HCT116 (cell line): Measurements from ENCODE around the gene SPTB. TPM values are rescaled to one million over a fixed set of nuclear protein-coding genes. Genes with fewer than 3 reads are reported as not detected.

Experiments used
- ATAC-seq: fragments of 200-7000 bp; cut with Tn5 transposase; 2 replicates; pipeline ENCODE4 v1.9.1; 2020; ENCODE audit warnings: mild to moderate bottlenecking, moderate library complexity
- BruUV-seq: library from RNA; stranded (reverse); fragments of 400-500 nt; replicated peaks from 2 replicates; lab custom pipeline; 2021; lab: Mats Ljungman, UMichigan
- CTCF ChIA-PET: fragments of 300-600 bp; sonication (Branson Sonifier 250); formaldehyde crosslinking; loops from one replicate; lab custom pipeline; 2021; ENCODE audit warnings: antibody characterized with exemption; lab: Charles Lee
- POLR2A ChIA-PET: fragments of 300-600, 350-600 bp; sonication (Branson Sonifier 250); formaldehyde crosslinking; loops from one replicate; lab custom pipeline; 2021; ENCODE audit warnings: antibody characterized with exemption; lab: Charles Lee
- RAD21 ChIA-PET, 2 experiments: fragments of 300-600 bp; sonication (Branson Sonifier 250); formaldehyde crosslinking; loops; one replicate each; lab custom pipeline; 2023; ENCODE audit warnings: low total read pairs in 2 of 2; ENCODE audit not compliant: uncharacterized antibody in 2 of 2, unreplicated experiment in 2 of 2, low non-redundant PET in 1 of 2; lab: Charles Lee
- DNase-seq: peaks from one replicate; pipeline ENCODE4 v3.0.0-alpha.2; 2010; ENCODE audit warnings: low read depth, low spot score
- H2AFZ ChIP-seq: fragments of 200-600 bp; shearing (Covaris generic), sonication (generic); 2 replicates; pipeline ENCODE4 v1.6.1; 2017; ENCODE audit warnings: low read depth, mixed run types, mixed read lengths, antibody characterized with exemption, low read length; ENCODE audit not compliant: poor library complexity, severe bottlenecking
- H3K27ac ChIP-seq: 2 replicates; pipeline ENCODE4 v1.5.1; 2012; ENCODE audit warnings: low read depth, low read length
- H3K27me3 ChIP-seq: fragments of 200-600 bp; sonication (generic); 2 replicates; pipeline ENCODE4 v1.6.1; 2016; ENCODE audit warnings: mixed run types, low read length, mixed read lengths; ENCODE audit not compliant: insufficient read depth
- H3K36me3 ChIP-seq, 2 experiments: fragments of 200-500 bp in 1 of 2; fragments of 200-600 bp in 1 of 2; sonication (Bioruptor generic) in 1 of 2; sonication (generic) in 1 of 2; 2 replicates each; pipeline versions ENCODE4 v1.5.1 to v1.6.1; 2014 to 2016; ENCODE audit warnings: low read length in 2 of 2, inconsistent platforms in 1 of 2, mixed read lengths in 1 of 2, mixed run types in 1 of 2; ENCODE audit not compliant: insufficient read depth in 2 of 2, control insufficient read depth in 1 of 2
- H3K4me1 ChIP-seq, 2 experiments: fragments of 200-600 bp in 1 of 2; sonication (generic) in 1 of 2; 2 replicates each; pipeline versions ENCODE4 v1.5.1 to v1.6.1; 2012 to 2017; ENCODE audit warnings: low read length in 2 of 2, inconsistent platforms in 1 of 2, mild to moderate bottlenecking in 1 of 2, mixed read lengths in 1 of 2, mixed run types in 1 of 2, moderate library complexity in 1 of 2; ENCODE audit not compliant: insufficient read depth in 2 of 2, control insufficient read depth in 1 of 2
- H3K4me2 ChIP-seq: fragments of 200-600 bp; sonication (generic); 2 replicates; pipeline ENCODE4 v1.6.1; 2017; ENCODE audit warnings: mixed run types, low read length, mixed read lengths
- H3K4me3 ChIP-seq, 2 experiments: fragments of 200-600 bp in 1 of 2; sonication (generic) in 1 of 2; replicated peaks in 1 of 2; 2 replicates each; pipeline ENCODE4 v1.5.1; 2011 to 2016; ENCODE audit warnings: low read length in 2 of 2, control low read depth in 1 of 2, low read depth in 1 of 2, mild to moderate bottlenecking in 1 of 2, mixed read lengths in 1 of 2, mixed run types in 1 of 2
- H3K79me2 ChIP-seq: fragments of 200-600 bp; sonication (generic); 2 replicates; pipeline ENCODE4 v1.6.1; 2017; ENCODE audit warnings: mild to moderate bottlenecking, mixed run types, low read length, moderate library complexity, mixed read lengths; ENCODE audit not compliant: insufficient read depth
- H3K9ac ChIP-seq: fragments of 200-600 bp; sonication (generic); 2 replicates; pipeline ENCODE4 v1.6.1; 2016; ENCODE audit warnings: low read length, mixed read lengths
- H3K9me2 ChIP-seq: fragments of 200-600 bp; sonication (generic), shearing (Covaris generic); 2 replicates; pipeline ENCODE4 v1.6.1; 2017; ENCODE audit warnings: mixed run types, mild to moderate bottlenecking, moderate library complexity; ENCODE audit not compliant: insufficient read depth
- H3K9me3 ChIP-seq, 2 experiments: fragments of 200-500 bp in 1 of 2; fragments of 200-600 bp in 1 of 2; sonication (Bioruptor generic) in 1 of 2; sonication (generic) in 1 of 2; 2 replicates each; pipeline ENCODE4 v1.6.1; 2014 to 2017; ENCODE audit warnings: low read length in 2 of 2, mixed read lengths in 2 of 2, inconsistent platforms in 1 of 2, low read depth in 1 of 2, mild to moderate bottlenecking in 1 of 2, mixed run types in 1 of 2, moderate library complexity in 1 of 2; ENCODE audit not compliant: control insufficient read depth in 1 of 2, insufficient read depth in 1 of 2
- H4K20me1 ChIP-seq: fragments of 200-600 bp; sonication (generic), shearing (Covaris generic); 2 replicates; pipeline ENCODE4 v1.6.1; 2017; ENCODE audit warnings: mixed run types, mild to moderate bottlenecking, moderate library complexity; ENCODE audit not compliant: insufficient read depth
- CTCF ChIP-seq, 3 experiments: fragments of 200-600 bp in 1 of 3; sonication (generic) in 1 of 3; IDR thresholded peaks in 2 of 3; conservative IDR thresholded peaks in 1 of 3; 2 replicates each; pipeline ENCODE4 v1.5.1; 2012 to 2017; ENCODE audit warnings: low read depth in 2 of 3, low read length in 2 of 3, antibody characterized with exemption in 1 of 3, borderline replicate concordance in 1 of 3, control low read depth in 1 of 3, mild to moderate bottlenecking in 1 of 3, mixed read lengths in 1 of 3, mixed run types in 1 of 3, moderate library complexity in 1 of 3; ENCODE audit not compliant: insufficient read depth in 1 of 3
- RAD21 ChIP-seq: IDR thresholded peaks from 2 replicates; pipeline ENCODE4 v1.6.1; 2012; ENCODE audit warnings: low read depth, mild to moderate bottlenecking
- REST ChIP-seq: IDR thresholded peaks from 2 replicates; pipeline ENCODE4 v1.6.1; 2012; ENCODE audit warnings: low read depth
- intact Hi-C: fragments of 100-400 bp; cut with micrococcal nuclease; formaldehyde crosslinking; loops from 2 replicates; pipeline ENCODE4 v1.10.0; 2022
- total RNA-seq: library from RNA; stranded (reverse); gene quantifications from one replicate; pipeline ENCODE4 v1.2.1, GENCODE V29; 2021; ENCODE audit not compliant: unreplicated experiment

SPTB gene
- total RNA-seq, 1 experiment from 2014 or later, result 4.2 TPM

GRCh38 chr14:64912261-64912660, 32.6 kb upstream of the SPTB start:
- Histone ChIP-seq H3K9me3 (no peaks in the 10 kb centered on the region), H3K4me3 (no peak overlapping the region), H3K9me2 (no peaks in the 10 kb centered on the region), H3K79me2 (peaks cover 30% of the 10 kb centered on the region), H3K27ac (no peak overlapping the region), H2AFZ (peak overlapping the region; percentile 7), H4K20me1 (no peaks in the 10 kb centered on the region), H3K4me2 (no peak overlapping the region), H3K27me3 (no peaks in the 10 kb centered on the region), H3K9ac (no peak overlapping the region), H3K36me3 (no peaks in the 10 kb centered on the region), H3K4me1 (peaks cover 8 to 16% of the 10 kb centered on the region in 2 experiments; a peak in 3 of 4 replicates)
- POLR2A ChIA-PET, result no interaction called here
- no peak for DNase-seq
- intact Hi-C loops, result loop anchor here (5.0 kb wide), 2 partner anchors 110 to 240 kb away; no protein-coding TSS in a partner anchor
- RAD21 ChIA-PET, result no interaction called here
- no TSS peak for BruUV-seq
- no peak for ATAC-seq
- TF ChIP-seq REST, result no peak
- CTCF ChIA-PET, result interaction anchor here (0.6 kb wide), 1 partner anchor 33 kb away, joined by 3 read pairs; the partner anchor contains the start of gene SPTB

GRCh38 chr14:64910847-64911495, 31.3 kb upstream of the SPTB start:
- H4K20me1 ChIP-seq, result no peaks in the 10 kb centered on the region
- intact Hi-C loops, result loop anchor here (5.0 kb wide), 2 partner anchors 109 to 239 kb away; no protein-coding TSS in a partner anchor
- H3K9ac ChIP-seq, result no peak overlapping the region
- no peaks in the 10 kb centered on the region for H3K27me3 ChIP-seq
- H3K27ac ChIP-seq, result no peak overlapping the region
- no peaks in the 10 kb centered on the region for H3K9me3 ChIP-seq
- peaks cover 8 to 16% of the 10 kb centered on the region in 2 experiments; a peak in 3 of 4 replicates for H3K4me1 ChIP-seq
- H3K36me3 ChIP-seq, result no peaks in the 10 kb centered on the region
- peaks cover 17% of the 10 kb centered on the region for H3K79me2 ChIP-seq
- peak overlapping the region; percentile 91 for H2AFZ ChIP-seq
- BruUV-seq, result no TSS peak
- ChIA-PET POLR2A (interaction anchor here (1.0 kb wide), 1 partner anchor 87 kb away, joined by 3 read pairs; no protein-coding TSS in a partner anchor), RAD21 (interaction anchor here in 1 of 2 experiments (1.2 to 1.6 kb wide), 2 partner anchors 19 to 87 kb away, joined by 3 to 6 read pairs; no protein-coding TSS in a partner anchor), CTCF (interaction anchor here (0.8 to 2.7 kb wide), 23 partner anchors 10 to 607 kb away, joined by 3 to 23 read pairs (median 5); partner anchors contain the start of genes FNTB and SPTB)
- DNase-seq (peak; percentile 39), ATAC-seq (0 out of 2 replicates have a peak, but pooled peaks have one; percentile 21)
- H3K4me3 ChIP-seq, result no peak overlapping the region
- H3K4me2 ChIP-seq, result peak overlapping the region; percentile 29; the same call in 1 of the 2 replicates
- TF ChIP-seq RAD21, result peak; percentile 65
- no peak for TF ChIP-seq REST
- peak; percentile 63 to 81 (median 65) for TF ChIP-seq CTCF (IDR thresholded peaks at IDR 0.05 in 2 of 3, conservative IDR thresholded peaks at IDR 0.05 in 1 of 3; ENCODE audit: borderline replicate concordance in 1 of 3, insufficient read depth in 1 of 3, low read depth in 2 of 3, low read length in 2 of 3)
- H3K9me2 ChIP-seq, result no peaks in the 10 kb centered on the region
